MCF 10A (cell line): ENCODE data around the gene EIF2AK2. TPM values are rescaled to one million over a fixed set of nuclear protein-coding genes. Genes with fewer than 3 reads are reported as not detected.

Source experiments
- BruUV-seq: library from RNA; stranded (reverse); fragments of 400-500 nt; replicated peaks from 2 replicates; lab custom pipeline; 2021; lab: Mats Ljungman, UMichigan
- CTCF ChIA-PET: fragments of 300-600 bp; sonication (Branson Sonifier 250); formaldehyde crosslinking; extraction: SDS; loops from one replicate; lab custom pipeline; 2021; ENCODE audit warnings: antibody characterized with exemption, inconsistent platforms; lab: Yijun Ruan, JAX
- POLR2A ChIA-PET: fragments of 300-600, 350-650 bp; sonication (Branson Sonifier 250); formaldehyde crosslinking; extraction: SDS; loops from one replicate; lab custom pipeline; 2020; ENCODE audit warnings: antibody characterized with exemption, inconsistent platforms; lab: Yijun Ruan, JAX
- DNase-seq: peaks from one replicate; pipeline ENCODE4 v3.0.0-alpha.2; 2018; ENCODE audit not compliant: unreplicated experiment
- H3K27ac Mint-ChIP-seq: one replicate; pipeline ENCODE4 v1.8.0; 2022; ENCODE audit warnings: mild to moderate bottlenecking, low read depth, mixed read lengths; ENCODE audit not compliant: unreplicated experiment
- H3K27me3 Mint-ChIP-seq: one replicate; pipeline ENCODE4 v1.8.0; 2022; ENCODE audit warnings: mixed read lengths; ENCODE audit not compliant: insufficient read depth, unreplicated experiment
- H3K36me3 Mint-ChIP-seq: one replicate; pipeline ENCODE4 v1.8.0; 2022; ENCODE audit warnings: mild to moderate bottlenecking, moderate library complexity, mixed read lengths; ENCODE audit not compliant: insufficient read depth, unreplicated experiment
- H3K4me1 Mint-ChIP-seq: one replicate; pipeline ENCODE4 v1.8.0; 2022; ENCODE audit warnings: mixed read lengths; ENCODE audit not compliant: insufficient read depth, unreplicated experiment
- H3K4me3 Mint-ChIP-seq: one replicate; pipeline ENCODE4 v1.8.0; 2022; ENCODE audit warnings: mild to moderate bottlenecking, moderate library complexity, mixed read lengths; ENCODE audit not compliant: unreplicated experiment
- H3K9me3 Mint-ChIP-seq: one replicate; pipeline ENCODE4 v1.8.0; 2022; ENCODE audit warnings: mixed read lengths; ENCODE audit not compliant: unreplicated experiment
- intact Hi-C: fragments of 100-400 bp; cut with micrococcal nuclease; formaldehyde crosslinking; loops from 2 replicates; pipeline ENCODE4 v1.14.1; 2022
- total RNA-seq: library from RNA; stranded (reverse); gene quantifications from 2 replicates; pipeline ENCODE4 v1.2.3, GENCODE V29; 2022
- TF ChIP-seq, protein P1 (sequence below): fragments of 200-600 bp; IDR thresholded peaks from one replicate; pipeline ENCODE4 v1.8.0; 2022; ENCODE audit warnings: antibody characterized with exemption, mild to moderate bottlenecking; ENCODE audit not compliant: unreplicated experiment

The EIF2AK2 gene
- total RNA-seq, 1 experiment from 2014 or later, result 29.6 TPM

DNA sequence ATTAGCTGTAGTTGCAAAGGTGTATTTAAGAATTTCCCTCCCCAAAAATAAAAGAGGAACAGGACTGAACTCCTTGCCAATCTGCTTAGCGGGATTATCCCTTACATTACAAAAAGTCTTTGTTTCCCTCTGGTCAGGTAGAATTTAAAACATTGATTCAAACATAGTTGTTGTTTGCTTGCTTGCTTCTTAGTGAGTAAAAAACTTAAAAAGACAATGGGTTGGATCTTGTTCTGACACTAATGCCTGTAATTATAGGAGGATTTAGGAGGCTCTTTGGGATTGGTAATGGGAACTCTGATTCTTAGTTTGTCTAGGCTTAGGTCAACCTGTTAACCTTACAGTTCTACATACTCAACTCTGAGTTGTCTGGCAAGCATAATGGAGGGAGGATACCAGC, 35.8 kb upstream of the EIF2AK2 start:
- ChIA-PET CTCF (interaction anchor here (5.8 kb wide), 1 partner anchor 24 kb away, joined by 32 read pairs; no protein-coding TSS in a partner anchor), POLR2A (interaction anchor here (0.7 kb wide), 1 partner anchor 18 kb away, joined by 3 read pairs; no protein-coding TSS in a partner anchor)
- TF ChIP-seq, protein P1, sequence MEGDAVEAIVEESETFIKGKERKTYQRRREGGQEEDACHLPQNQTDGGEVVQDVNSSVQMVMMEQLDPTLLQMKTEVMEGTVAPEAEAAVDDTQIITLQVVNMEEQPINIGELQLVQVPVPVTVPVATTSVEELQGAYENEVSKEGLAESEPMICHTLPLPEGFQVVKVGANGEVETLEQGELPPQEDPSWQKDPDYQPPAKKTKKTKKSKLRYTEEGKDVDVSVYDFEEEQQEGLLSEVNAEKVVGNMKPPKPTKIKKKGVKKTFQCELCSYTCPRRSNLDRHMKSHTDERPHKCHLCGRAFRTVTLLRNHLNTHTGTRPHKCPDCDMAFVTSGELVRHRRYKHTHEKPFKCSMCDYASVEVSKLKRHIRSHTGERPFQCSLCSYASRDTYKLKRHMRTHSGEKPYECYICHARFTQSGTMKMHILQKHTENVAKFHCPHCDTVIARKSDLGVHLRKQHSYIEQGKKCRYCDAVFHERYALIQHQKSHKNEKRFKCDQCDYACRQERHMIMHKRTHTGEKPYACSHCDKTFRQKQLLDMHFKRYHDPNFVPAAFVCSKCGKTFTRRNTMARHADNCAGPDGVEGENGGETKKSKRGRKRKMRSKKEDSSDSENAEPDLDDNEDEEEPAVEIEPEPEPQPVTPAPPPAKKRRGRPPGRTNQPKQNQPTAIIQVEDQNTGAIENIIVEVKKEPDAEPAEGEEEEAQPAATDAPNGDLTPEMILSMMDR, result no peak
- no peak overlapping the region for H3K4me3 Mint-ChIP-seq
- no peaks in the 10 kb centered on the region for H3K9me3 Mint-ChIP-seq
- intact Hi-C loops, result no loop called here
- no peak for DNase-seq
- H3K27ac Mint-ChIP-seq, result no peak overlapping the region
- peaks cover 14% of the 10 kb centered on the region for H3K4me1 Mint-ChIP-seq
- H3K36me3 Mint-ChIP-seq, result peaks cover 5% of the 10 kb centered on the region
- no peaks in the 10 kb centered on the region for H3K27me3 Mint-ChIP-seq
- no TSS peak for BruUV-seq

DNA sequence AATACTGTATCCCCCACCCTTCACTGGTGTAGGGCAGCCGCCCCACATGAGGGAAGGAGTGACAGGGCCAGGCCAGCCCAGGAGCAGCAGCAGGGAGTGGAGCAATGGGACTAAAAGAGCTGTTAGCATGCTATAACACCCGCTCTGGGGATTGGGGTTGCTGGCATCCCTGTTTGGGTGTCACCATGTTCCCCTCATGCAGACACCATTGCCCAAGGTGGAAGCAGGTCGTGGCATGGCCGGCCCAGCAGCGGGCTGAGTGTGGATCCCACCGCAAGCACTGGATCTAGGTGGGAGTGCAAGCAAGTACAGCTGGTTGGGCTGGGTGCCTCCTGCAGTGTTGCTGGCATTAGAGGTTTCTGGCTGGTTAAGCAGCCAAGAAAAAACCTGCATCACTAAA, 35.0 kb upstream of the EIF2AK2 start:
- ChIA-PET POLR2A (interaction anchor here (0.7 to 2.4 kb wide), 2 partner anchors 11 to 19 kb away, joined by 3 to 12 read pairs; no protein-coding TSS in a partner anchor), CTCF (interaction anchor here (5.8 kb wide), 1 partner anchor 23 kb away, joined by 32 read pairs; no protein-coding TSS in a partner anchor)
- no peak overlapping the region for H3K4me3 Mint-ChIP-seq
- H3K9me3 Mint-ChIP-seq, result no peaks in the 10 kb centered on the region
- no peak for DNase-seq
- peaks cover 14% of the 10 kb centered on the region for H3K4me1 Mint-ChIP-seq
- H3K27me3 Mint-ChIP-seq, result no peaks in the 10 kb centered on the region
- BruUV-seq, result no TSS peak
- no peaks in the 10 kb centered on the region for H3K36me3 Mint-ChIP-seq
- TF ChIP-seq, protein P1, result no peak
- no peak overlapping the region for H3K27ac Mint-ChIP-seq
- intact Hi-C loops, result no loop called here

DNA sequence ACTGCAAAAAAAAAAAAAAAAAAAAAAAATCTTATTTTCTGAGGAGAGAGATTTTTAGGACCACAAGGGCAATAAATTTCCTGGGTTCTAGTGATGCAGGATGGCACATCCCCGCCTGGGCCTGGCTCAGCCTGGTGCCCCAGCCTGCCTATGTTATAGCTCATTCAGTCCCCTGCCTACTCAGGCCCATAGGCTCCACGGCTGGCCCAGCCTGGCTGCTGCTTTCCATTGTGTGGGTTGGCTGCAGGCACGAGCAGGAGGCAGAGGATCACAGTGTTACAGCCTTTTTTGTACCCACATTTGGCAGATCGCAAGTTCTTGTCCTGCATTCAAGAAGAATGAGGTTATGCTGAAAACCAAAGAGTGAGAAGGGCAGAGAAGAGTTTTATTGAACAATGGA, 34.5 kb upstream of the EIF2AK2 start:
- BruUV-seq, result no TSS peak
- DNase-seq, result no peak
- CTCF ChIA-PET, result interaction anchor here (0.6 to 5.8 kb wide), 2 partner anchors 22 to 57 kb away, joined by 4 to 32 read pairs; no protein-coding TSS in a partner anchor
- Mint-ChIP-seq H3K4me1 (peaks cover 14% of the 10 kb centered on the region), H3K36me3 (no peaks in the 10 kb centered on the region), H3K27ac (no peak overlapping the region), H3K27me3 (no peaks in the 10 kb centered on the region), H3K4me3 (no peak overlapping the region), H3K9me3 (no peaks in the 10 kb centered on the region)
- TF ChIP-seq, protein P1, result no peak
- POLR2A ChIA-PET, result interaction anchor here (0.7 to 3.1 kb wide), 4 partner anchors 11 to 145 kb away, joined by 4 to 13 read pairs (median 8); partner anchors contain the start of gene EIF2AK2
- intact Hi-C loops, result no loop called here

DNA sequence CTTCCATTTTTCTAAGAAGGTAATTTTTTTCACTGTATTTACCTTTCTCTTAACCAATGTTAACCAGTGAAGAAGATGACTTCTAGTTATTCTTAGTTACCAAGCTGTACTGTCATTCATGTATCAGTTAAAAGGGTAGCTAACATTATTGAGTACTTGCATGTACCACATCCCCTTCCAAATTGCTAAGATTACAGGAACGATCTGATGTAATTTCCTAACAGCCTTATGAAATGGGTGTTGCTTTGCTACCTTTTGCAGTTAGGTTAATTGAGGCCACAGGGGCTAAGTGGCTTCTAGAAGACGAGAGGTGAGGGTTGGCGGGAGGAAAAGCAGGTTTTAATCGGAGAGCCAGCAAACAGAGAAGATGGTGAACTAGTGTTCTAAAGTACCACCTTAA, 33.5 kb upstream of the EIF2AK2 start:
- Mint-ChIP-seq H3K27me3 (no peaks in the 10 kb centered on the region), H3K4me3 (no peak overlapping the region), H3K9me3 (no peaks in the 10 kb centered on the region), H3K36me3 (no peaks in the 10 kb centered on the region), H3K4me1 (peaks cover 14% of the 10 kb centered on the region), H3K27ac (peak overlapping the region; percentile 68)
- TF ChIP-seq, protein P1, result no peak
- peak; percentile 27 for DNase-seq
- ChIA-PET POLR2A (interaction anchor here (0.6 to 3.1 kb wide), 4 partner anchors 8 to 118 kb away, joined by 3 to 13 read pairs (median 8); partner anchors contain the start of gene EIF2AK2), CTCF (interaction anchor here (0.6 to 5.8 kb wide), 4 partner anchors 12 to 24 kb away, joined by 4 to 32 read pairs (median 6); no protein-coding TSS in a partner anchor)
- BruUV-seq, result no TSS peak
- intact Hi-C loops, result no loop called here
